ENCODE results near the gene ZBTB34. TPM values are rescaled to one million over a fixed set of nuclear protein-coding genes. Genes with fewer than 3 reads are reported as not detected.

ZBTB34 gene
- total RNA-seq, 2 donors from 2014 or later = 3.5 to 6.2 TPM

DNA sequence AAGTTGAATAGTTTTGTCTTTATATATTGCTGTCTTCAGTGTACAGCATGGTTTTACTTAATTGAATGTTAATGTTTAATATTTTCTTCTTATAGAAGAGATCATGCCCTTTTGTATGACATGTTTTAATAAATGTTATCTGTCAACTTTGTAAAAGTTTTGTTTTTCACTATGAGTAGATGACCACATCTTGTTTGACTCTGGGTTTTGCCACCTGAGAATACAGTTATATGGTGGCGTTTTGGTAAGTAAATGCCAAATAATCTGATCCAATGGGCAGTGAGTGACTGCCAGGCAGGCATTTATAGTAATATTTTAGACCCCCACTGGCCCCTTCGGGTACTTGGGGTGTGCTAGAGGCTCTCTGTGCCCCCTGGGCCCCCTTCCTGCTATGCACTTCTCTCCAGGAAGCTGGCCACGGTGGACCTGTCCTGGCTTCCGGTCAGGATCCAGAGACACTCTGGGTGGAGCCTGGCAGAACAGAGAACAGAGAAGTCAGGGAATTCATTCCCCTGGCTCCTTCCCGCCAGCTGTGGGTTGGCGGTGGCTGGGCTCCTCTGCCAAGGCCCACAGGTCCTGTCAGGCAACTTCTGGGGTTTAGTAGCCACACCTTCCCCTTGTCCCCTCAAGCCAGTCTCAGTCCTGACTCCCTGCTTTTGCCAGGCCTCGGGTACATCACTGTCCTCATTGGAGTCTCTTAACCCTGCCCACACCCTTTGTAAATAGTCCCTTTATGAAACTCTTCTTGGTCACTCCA, 22.2 kb upstream of the ZBTB34 start:
- Histone ChIP-seq H3K27me3 (no peaks in the 10 kb centered on the region), H3K9me3 (no peaks in the 10 kb centered on the region), H3K27ac (no peak overlapping the region), H3K36me3 (peaks cover 19% of the 10 kb centered on the region), H3K4me1 (peaks cover 0 to 40% of the 10 kb centered on the region in 2 donors), H3K4me3 (no peak overlapping the region)
- TF ChIP-seq, protein P1, sequence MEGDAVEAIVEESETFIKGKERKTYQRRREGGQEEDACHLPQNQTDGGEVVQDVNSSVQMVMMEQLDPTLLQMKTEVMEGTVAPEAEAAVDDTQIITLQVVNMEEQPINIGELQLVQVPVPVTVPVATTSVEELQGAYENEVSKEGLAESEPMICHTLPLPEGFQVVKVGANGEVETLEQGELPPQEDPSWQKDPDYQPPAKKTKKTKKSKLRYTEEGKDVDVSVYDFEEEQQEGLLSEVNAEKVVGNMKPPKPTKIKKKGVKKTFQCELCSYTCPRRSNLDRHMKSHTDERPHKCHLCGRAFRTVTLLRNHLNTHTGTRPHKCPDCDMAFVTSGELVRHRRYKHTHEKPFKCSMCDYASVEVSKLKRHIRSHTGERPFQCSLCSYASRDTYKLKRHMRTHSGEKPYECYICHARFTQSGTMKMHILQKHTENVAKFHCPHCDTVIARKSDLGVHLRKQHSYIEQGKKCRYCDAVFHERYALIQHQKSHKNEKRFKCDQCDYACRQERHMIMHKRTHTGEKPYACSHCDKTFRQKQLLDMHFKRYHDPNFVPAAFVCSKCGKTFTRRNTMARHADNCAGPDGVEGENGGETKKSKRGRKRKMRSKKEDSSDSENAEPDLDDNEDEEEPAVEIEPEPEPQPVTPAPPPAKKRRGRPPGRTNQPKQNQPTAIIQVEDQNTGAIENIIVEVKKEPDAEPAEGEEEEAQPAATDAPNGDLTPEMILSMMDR (IDR thresholded peaks at IDR 0.05) = no peak
- peak; percentile 23 for DNase-seq (ENCODE audit: low spot score)

DNA sequence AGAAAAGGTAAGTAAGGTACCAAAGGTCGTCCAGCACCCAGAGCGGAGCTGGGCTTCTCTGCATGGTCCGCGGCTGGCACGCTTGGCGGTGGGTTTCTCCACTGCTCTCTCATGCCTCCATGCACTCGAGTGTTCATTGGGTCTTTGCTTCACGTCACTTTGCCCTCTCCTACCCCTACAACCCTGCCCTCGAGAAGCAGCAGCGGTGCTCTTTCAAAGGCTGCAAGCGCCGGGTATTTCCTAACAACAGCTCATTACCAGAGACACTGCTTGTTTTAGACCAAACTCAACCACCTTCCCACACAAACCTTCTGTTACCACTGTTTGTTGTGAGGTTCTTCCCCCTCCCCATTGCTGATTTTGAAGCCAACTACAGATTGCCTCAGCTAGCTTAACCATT, 21.5 kb upstream of the ZBTB34 start:
- peak; percentile 30 for DNase-seq (ENCODE audit: low spot score)
- H3K27me3 ChIP-seq = no peaks in the 10 kb centered on the region
- TF ChIP-seq, protein P1 (IDR thresholded peaks at IDR 0.05) = no peak
- no peak overlapping the region for H3K4me3 ChIP-seq
- H3K4me1 ChIP-seq = peaks cover 0 to 43% of the 10 kb centered on the region in 2 donors
- H3K9me3 ChIP-seq = no peaks in the 10 kb centered on the region
- peaks cover 13% of the 10 kb centered on the region for H3K36me3 ChIP-seq
- no peak overlapping the region for H3K27ac ChIP-seq

DNA sequence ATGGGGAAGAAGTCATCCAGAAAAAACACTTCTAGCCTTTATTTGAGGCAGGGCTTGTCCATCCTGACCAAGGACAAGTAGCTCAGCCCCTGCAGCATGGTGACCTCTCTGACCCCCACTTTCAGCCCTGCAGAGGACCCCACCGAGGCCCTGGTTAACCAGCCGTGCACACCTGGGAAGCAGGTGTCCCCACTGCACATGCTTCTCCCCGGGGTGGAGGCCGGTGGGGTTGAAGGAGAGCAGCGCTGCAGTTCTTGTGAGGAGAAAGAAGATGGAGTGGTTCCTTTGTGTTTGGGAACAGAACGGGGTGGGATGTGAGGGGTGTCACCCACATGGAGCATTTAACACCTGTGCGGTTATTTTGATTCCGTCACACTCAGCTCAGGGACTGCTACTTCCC, 21.1 kb upstream of the ZBTB34 start:
- Histone ChIP-seq H3K4me1 (peaks cover 0 to 43% of the 10 kb centered on the region in 2 donors), H3K9me3 (no peaks in the 10 kb centered on the region), H3K36me3 (peaks cover 8% of the 10 kb centered on the region), H3K27ac (no peak overlapping the region), H3K27me3 (no peaks in the 10 kb centered on the region), H3K4me3 (no peak overlapping the region)
- TF ChIP-seq, protein P1 (IDR thresholded peaks at IDR 0.05) = no peak
- DNase-seq (ENCODE audit: low spot score) = peak; percentile 23

- H3K4me3 ChIP-seq = no peak overlapping the region
- no peaks in the 10 kb centered on the region for H3K27me3 ChIP-seq
- DNase-seq (ENCODE audit: low spot score) = no peak
- H3K9me3 ChIP-seq = no peaks in the 10 kb centered on the region
- TF ChIP-seq, protein P1 (IDR thresholded peaks at IDR 0.05) = no peak
- H3K36me3 ChIP-seq = no peaks in the 10 kb centered on the region
- no peak overlapping the region for H3K27ac ChIP-seq
- H3K4me1 ChIP-seq = peaks cover 0 to 25% of the 10 kb centered on the region in 2 donors
Observed at GRCh38 chr9:126842220-126842842, 18.1 kb upstream of the ZBTB34 start.

DNA sequence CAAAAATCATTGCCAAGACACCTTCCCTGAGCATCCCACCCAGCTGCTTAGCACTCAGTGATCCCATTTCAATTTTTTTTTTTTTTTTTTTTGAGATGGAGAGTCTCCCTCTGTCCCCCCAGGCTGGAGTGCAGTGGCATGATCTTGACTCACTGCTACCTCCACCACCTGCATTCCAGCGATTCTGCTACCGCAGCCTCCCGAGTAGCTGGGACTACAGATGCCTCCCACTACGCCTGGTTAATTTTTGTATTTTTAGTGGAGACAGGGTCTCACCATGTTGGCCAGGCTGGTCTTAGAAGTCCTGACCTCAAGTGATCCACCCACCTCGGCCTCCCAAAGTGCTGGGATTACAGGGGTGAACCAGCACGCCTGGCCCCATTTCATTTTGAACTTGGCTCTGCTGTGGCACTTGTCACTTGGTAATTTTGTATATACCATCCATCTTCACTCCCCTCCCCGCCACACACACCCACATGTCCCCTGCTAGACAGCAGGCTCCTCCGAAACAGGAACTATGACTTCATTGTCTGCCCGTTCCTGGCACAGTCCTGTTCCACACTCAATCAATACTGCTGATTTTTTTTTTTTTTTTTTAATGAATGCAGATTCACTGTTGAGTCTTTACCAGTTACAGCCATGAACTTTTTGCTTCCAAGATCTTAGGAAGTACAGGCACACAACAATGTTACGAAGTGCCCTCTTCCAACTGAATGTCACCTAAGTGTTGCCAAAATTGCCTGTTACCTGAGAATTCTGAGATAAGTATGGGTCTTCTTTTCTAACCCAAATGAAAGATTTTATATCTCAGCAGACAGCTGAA, 17.3 kb upstream of the ZBTB34 start:
- H3K27me3 ChIP-seq = no peaks in the 10 kb centered on the region
- no peaks in the 10 kb centered on the region for H3K9me3 ChIP-seq
- no peak overlapping the region for H3K4me3 ChIP-seq
- peaks cover 0 to 20% of the 10 kb centered on the region in 2 donors for H3K4me1 ChIP-seq
- TF ChIP-seq, protein P1 (IDR thresholded peaks at IDR 0.05) = no peak
- peak overlapping the region in 1 of 2 donors; percentile 7 for H3K27ac ChIP-seq
- no peaks in the 10 kb centered on the region for H3K36me3 ChIP-seq
- DNase-seq (ENCODE audit: low spot score) = no peak
